SK-N-SH treated with all-trans-retinoic acid at 6 μM for 48 hours (cell line): ENCODE data around the gene KCNH1.

ENCODE experiments used
- ATAC-seq: fragments of 200-7000 bp; cut with Tn5 transposase; 3 replicates; pipeline ENCODE4 v1.9.1; 2020; ENCODE audit warnings: mild to moderate bottlenecking, moderate library complexity
- ARNTL ChIP-seq: fragments of 450-650 bp; formaldehyde crosslinking; IDR thresholded peaks from 2 replicates; pipeline ENCODE4 v1.5.0; 2020; ENCODE audit warnings: low read depth, mild to moderate bottlenecking, moderate library complexity, borderline replicate concordance
- BACH2 ChIP-seq: fragments of 250-450 bp; sonication (Bioruptor Pico); IDR thresholded peaks from 2 replicates; pipeline ENCODE4 v1.9.0; 2021; ENCODE audit warnings: mild to moderate bottlenecking, borderline replicate concordance
- CSDC2 ChIP-seq: fragments of 250-450 bp; sonication (Bioruptor Pico); IDR thresholded peaks from 2 replicates; pipeline ENCODE4 v1.5.0; 2020; ENCODE audit warnings: mild to moderate bottlenecking, moderate library complexity
- CSRNP3 ChIP-seq: fragments of 250-450 bp; sonication (Bioruptor Pico); IDR thresholded peaks from 2 replicates; pipeline ENCODE4 v1.5.1; 2021; ENCODE audit warnings: mild to moderate bottlenecking, moderate library complexity
- ESRRG ChIP-seq: fragments of 250-450 bp; sonication (Bioruptor Pico); IDR thresholded peaks from 2 replicates; pipeline ENCODE4 v1.6.1; 2021; ENCODE audit warnings: mild to moderate bottlenecking
- GLIS3 ChIP-seq: fragments of 250-450 bp; sonication (Bioruptor Pico); IDR thresholded peaks from 2 replicates; pipeline ENCODE4 v1.5.0; 2020; ENCODE audit warnings: mild to moderate bottlenecking, moderate library complexity
- ISL1 ChIP-seq: fragments of 250-450 bp; sonication (Bioruptor Pico); IDR thresholded peaks from 2 replicates; pipeline ENCODE4 v2.1.2; 2022; ENCODE audit warnings: mild to moderate bottlenecking, moderate library complexity
- OSR1 ChIP-seq: fragments of 250-450 bp; sonication (Bioruptor Pico); IDR thresholded peaks from 2 replicates; pipeline ENCODE4 v1.8.0; 2022; ENCODE audit warnings: moderate library complexity, mild to moderate bottlenecking, inconsistent platforms
- PATZ1 ChIP-seq: fragments of 250-450 bp; sonication (Bioruptor Pico); IDR thresholded peaks from 2 replicates; pipeline ENCODE4 v1.8.0; 2020; ENCODE audit warnings: mild to moderate bottlenecking, moderate library complexity, borderline replicate concordance
- POU6F1 ChIP-seq: fragments of 250-450 bp; sonication (Bioruptor Pico); IDR thresholded peaks from 2 replicates; pipeline ENCODE4 v1.8.0; 2021; ENCODE audit warnings: low read depth, mild to moderate bottlenecking, moderate library complexity, borderline replicate concordance
- PPARA ChIP-seq: fragments of 250-450 bp; sonication (Bioruptor Pico); IDR thresholded peaks from 2 replicates; pipeline ENCODE4 v1.5.0; 2020; ENCODE audit warnings: mild to moderate bottlenecking, borderline replicate concordance
- TCF4 ChIP-seq: fragments of 250-450 bp; sonication (Bioruptor Pico); IDR thresholded peaks from 2 replicates; pipeline ENCODE4 v1.8.0; 2021; ENCODE audit warnings: mild to moderate bottlenecking, moderate library complexity, borderline replicate concordance
- ZFP3 ChIP-seq: fragments of 250-450 bp; sonication (Bioruptor Pico); IDR thresholded peaks from 2 replicates; pipeline ENCODE4 v1.5.0; 2020; ENCODE audit warnings: mild to moderate bottlenecking, moderate library complexity
- ZFP30 ChIP-seq: fragments of 450-650 bp; formaldehyde crosslinking; IDR thresholded peaks from 2 replicates; pipeline ENCODE4 v1.5.0; 2022; ENCODE audit warnings: mild to moderate bottlenecking, moderate library complexity
- ZNF565 ChIP-seq: fragments of 450-650 bp; formaldehyde crosslinking; conservative IDR thresholded peaks from 2 replicates; pipeline ENCODE4 v1.5.0; 2020; ENCODE audit warnings: low read depth, mild to moderate bottlenecking, moderate library complexity
- ZNF70 ChIP-seq: fragments of 450-650 bp; formaldehyde crosslinking; IDR thresholded peaks from 2 replicates; pipeline ENCODE4 v1.5.0; 2020; ENCODE audit warnings: mild to moderate bottlenecking, moderate library complexity
- TF ChIP-seq, protein P1 (sequence below): fragments of 250-450 bp; sonication (Bioruptor Pico); IDR thresholded peaks from 2 replicates; pipeline ENCODE4 v1.5.0; 2020; ENCODE audit warnings: mild to moderate bottlenecking, moderate library complexity

KCNH1 gene

GRCh38 chr1:210758761-210759160 lies 375.2 kb downstream of the KCNH1 start:
- TF ChIP-seq ZNF565, result no peak
- TF ChIP-seq PPARA (CRISPR knock-in tag), result no peak
- TF ChIP-seq GLIS3 (CRISPR knock-in tag), result no peak
- no peak for TF ChIP-seq CSRNP3 (CRISPR knock-in tag)
- TF ChIP-seq PATZ1 (CRISPR knock-in tag), result no peak
- no peak for TF ChIP-seq BACH2
- no peak for TF ChIP-seq CSDC2 (CRISPR knock-in tag)
- no peak for TF ChIP-seq ZFP3
- no peak for TF ChIP-seq ISL1
- no peak for TF ChIP-seq ARNTL (CRISPR knock-in tag)
- TF ChIP-seq POU6F1, result no peak
- no peak for TF ChIP-seq ZFP30 (CRISPR knock-in tag)

DNA sequence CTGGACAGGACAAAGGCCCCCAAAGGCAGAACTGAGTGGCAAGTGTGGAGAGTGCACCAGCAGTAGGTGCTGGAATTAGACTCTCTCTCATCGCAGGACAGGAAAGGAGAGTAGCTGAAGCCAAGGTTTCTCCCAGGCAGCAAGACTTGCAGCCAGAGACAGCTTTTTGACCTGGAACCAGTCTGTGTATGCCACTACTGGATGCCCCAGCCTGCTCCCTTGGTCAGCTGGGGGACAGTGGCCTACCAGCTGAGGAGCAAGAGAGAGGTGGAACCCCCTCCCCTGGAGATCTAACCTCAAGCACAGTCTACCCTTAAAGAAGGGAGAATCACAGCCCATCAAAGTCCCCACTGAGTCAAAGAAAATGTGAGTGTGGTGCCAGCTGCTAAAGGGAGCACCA lies 375.7 kb downstream of the KCNH1 start:
- no peak for TF ChIP-seq ISL1
- TF ChIP-seq GLIS3 (CRISPR knock-in tag), result no peak
- no peak for TF ChIP-seq CSRNP3 (CRISPR knock-in tag)
- no peak for TF ChIP-seq PATZ1 (CRISPR knock-in tag)
- TF ChIP-seq, protein P1, sequence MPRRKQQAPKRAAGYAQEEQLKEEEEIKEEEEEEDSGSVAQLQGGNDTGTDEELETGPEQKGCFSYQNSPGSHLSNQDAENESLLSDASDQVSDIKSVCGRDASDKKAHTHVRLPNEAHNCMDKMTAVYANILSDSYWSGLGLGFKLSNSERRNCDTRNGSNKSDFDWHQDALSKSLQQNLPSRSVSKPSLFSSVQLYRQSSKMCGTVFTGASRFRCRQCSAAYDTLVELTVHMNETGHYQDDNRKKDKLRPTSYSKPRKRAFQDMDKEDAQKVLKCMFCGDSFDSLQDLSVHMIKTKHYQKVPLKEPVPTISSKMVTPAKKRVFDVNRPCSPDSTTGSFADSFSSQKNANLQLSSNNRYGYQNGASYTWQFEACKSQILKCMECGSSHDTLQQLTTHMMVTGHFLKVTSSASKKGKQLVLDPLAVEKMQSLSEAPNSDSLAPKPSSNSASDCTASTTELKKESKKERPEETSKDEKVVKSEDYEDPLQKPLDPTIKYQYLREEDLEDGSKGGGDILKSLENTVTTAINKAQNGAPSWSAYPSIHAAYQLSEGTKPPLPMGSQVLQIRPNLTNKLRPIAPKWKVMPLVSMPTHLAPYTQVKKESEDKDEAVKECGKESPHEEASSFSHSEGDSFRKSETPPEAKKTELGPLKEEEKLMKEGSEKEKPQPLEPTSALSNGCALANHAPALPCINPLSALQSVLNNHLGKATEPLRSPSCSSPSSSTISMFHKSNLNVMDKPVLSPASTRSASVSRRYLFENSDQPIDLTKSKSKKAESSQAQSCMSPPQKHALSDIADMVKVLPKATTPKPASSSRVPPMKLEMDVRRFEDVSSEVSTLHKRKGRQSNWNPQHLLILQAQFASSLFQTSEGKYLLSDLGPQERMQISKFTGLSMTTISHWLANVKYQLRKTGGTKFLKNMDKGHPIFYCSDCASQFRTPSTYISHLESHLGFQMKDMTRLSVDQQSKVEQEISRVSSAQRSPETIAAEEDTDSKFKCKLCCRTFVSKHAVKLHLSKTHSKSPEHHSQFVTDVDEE (CRISPR knock-in tag), result no peak
- no peak for TF ChIP-seq OSR1
- no peak for TF ChIP-seq CSDC2 (CRISPR knock-in tag)
- no peak for TF ChIP-seq BACH2
- no peak for TF ChIP-seq TCF4 (CRISPR knock-in tag)
- no peak for TF ChIP-seq ZFP3
- no peak for TF ChIP-seq ZFP30 (CRISPR knock-in tag)
- no peak for TF ChIP-seq ARNTL (CRISPR knock-in tag)
- TF ChIP-seq ZNF70 (CRISPR knock-in tag), result no peak
- no peak for TF ChIP-seq ESRRG
- TF ChIP-seq POU6F1, result no peak
- no peak for TF ChIP-seq ZNF565
- ATAC-seq, result no peak

More at GRCh38 chr1:210758761-210759160, 375.2 kb downstream of the KCNH1 start:
- ATAC-seq, result no peak
